HepG2 (cell line): Measurements from ENCODE around the gene TM4SF18. TPM values are rescaled to one million over a fixed set of nuclear protein-coding genes. Genes with fewer than 3 reads are reported as not detected.

Experiments
- BRD4 ChIP-seq: sonication (generic); formaldehyde crosslinking; IDR thresholded peaks from 2 replicates; pipeline ENCODE4 v1.4.0; 2020; ENCODE audit warnings: missing genetic modification reagents
- DMAP1 ChIP-seq: IDR thresholded peaks from 2 replicates; pipeline ENCODE4 v1.6.1; 2016
- EHMT2 ChIP-seq: fragments of 200-600 bp; sonication (generic); IDR thresholded peaks from 2 replicates; pipeline ENCODE4 v1.7.0; 2017; ENCODE audit warnings: antibody characterized with exemption, low read depth, low read length, borderline replicate concordance
- ERF ChIP-seq: IDR thresholded peaks from 2 replicates; pipeline ENCODE4 v1.6.1; 2018; ENCODE audit warnings: missing biosample characterization, missing genetic modification reagents
- ETV6 ChIP-seq: sonication (generic); formaldehyde crosslinking; conservative IDR thresholded peaks from 2 replicates; pipeline ENCODE4 v1.4.0; 2020; ENCODE audit warnings: missing genetic modification reagents
- HDAC2 ChIP-seq: sonication (generic); formaldehyde crosslinking; IDR thresholded peaks from 2 replicates; pipeline ENCODE4 v1.4.0; 2020; ENCODE audit warnings: missing genetic modification reagents
- HNF1B ChIP-seq: sonication (generic); formaldehyde crosslinking; IDR thresholded peaks from 2 replicates; pipeline ENCODE4 v1.5.1; 2020; ENCODE audit warnings: mild to moderate bottlenecking, moderate library complexity, missing genetic modification reagents
- PITX1 ChIP-seq: sonication (generic); formaldehyde crosslinking; IDR thresholded peaks from 2 replicates; pipeline ENCODE4 v1.5.1; 2020; ENCODE audit warnings: mild to moderate bottlenecking, missing genetic modification reagents
- POGZ ChIP-seq: sonication (generic); formaldehyde crosslinking; IDR thresholded peaks from 2 replicates; pipeline ENCODE4 v1.4.0; 2020; ENCODE audit warnings: mild to moderate bottlenecking, missing genetic modification reagents
- TEAD3 ChIP-seq: optimal IDR thresholded peaks from 2 replicates; pipeline ENCODE3; 2016; ENCODE audit warnings: borderline replicate concordance
- THRA ChIP-seq: sonication (generic); formaldehyde crosslinking; IDR thresholded peaks from 2 replicates; pipeline ENCODE4 v1.4.0; 2020; ENCODE audit warnings: missing genetic modification reagents, borderline replicate concordance
- ZNF263 ChIP-seq: sonication (generic); formaldehyde crosslinking; IDR thresholded peaks from 2 replicates; pipeline ENCODE4 v1.4.0; 2020; ENCODE audit warnings: missing genetic modification reagents
- ZNF572 ChIP-seq: sonication (generic); formaldehyde crosslinking; IDR thresholded peaks from 2 replicates; pipeline ENCODE4 v1.5.1; 2020; ENCODE audit warnings: mild to moderate bottlenecking, missing genetic modification reagents
- ZNF574 ChIP-seq: sonication (generic); formaldehyde crosslinking; IDR thresholded peaks from 2 replicates; pipeline ENCODE4 v1.4.0; 2020; ENCODE audit warnings: missing genetic modification reagents
- ZNF772 ChIP-seq: sonication (generic); formaldehyde crosslinking; IDR thresholded peaks from 2 replicates; pipeline ENCODE4 v1.5.0; 2020; ENCODE audit warnings: mild to moderate bottlenecking, missing genetic modification reagents
- ZNF781 ChIP-seq: sonication (generic); formaldehyde crosslinking; IDR thresholded peaks from 2 replicates; pipeline ENCODE4 v1.5.1; 2020; ENCODE audit warnings: borderline replicate concordance, mild to moderate bottlenecking, missing genetic modification reagents; ENCODE audit errors: not compliant biosample characterization
- ZSCAN21 ChIP-seq: sonication (generic); formaldehyde crosslinking; IDR thresholded peaks from 2 replicates; pipeline ENCODE4 v1.8.0; 2022; ENCODE audit warnings: mild to moderate bottlenecking, missing genetic modification reagents, moderate library complexity, borderline replicate concordance
- polyA plus RNA-seq, 8 experiments: library from polyadenylated mRNA; depleted of rRNA in 3 of 8; stranded (reverse) in 7 of 8; unstranded in 1 of 8; fragments of >200 nt; fragmentation: Illumina TruSeq in 4 of 8; extraction: Trizol in 4 of 8; gene quantifications; 2 replicates each; pipeline versions ENCODE4 v1.2.1 to v1.2.3, GENCODE V29; 2011 to 2016; ENCODE audit warnings: low read depth in 4 of 8, missing spikeins in 1 of 8, mixed read lengths in 1 of 8; ENCODE audit not compliant: insufficient read depth in 1 of 8
- total RNA-seq, 5 experiments: library from RNA; depleted of rRNA; stranded (reverse); fragments of >200 nt; fragmentation: Illumina TruSeq; extraction: Trizol; gene quantifications; 2 replicates each; pipeline ENCODE4 v1.2.3, GENCODE V29; 2016; ENCODE audit warnings: low read depth in 1 of 5
- TF ChIP-seq, protein P1 (sequence below): IDR thresholded peaks from 2 replicates; pipeline ENCODE4 v1.6.1; 2016; ENCODE audit warnings: missing genetic modification reagents, missing compliant biosample characterization
- TF ChIP-seq, protein P2 (sequence below): sonication (generic); formaldehyde crosslinking; IDR thresholded peaks from 2 replicates; pipeline ENCODE4 v1.5.0; 2020; ENCODE audit warnings: mild to moderate bottlenecking, missing genetic modification reagents
- TF ChIP-seq, protein P3 (sequence below): IDR thresholded peaks from 2 replicates; pipeline ENCODE4 v1.6.1; 2016; ENCODE audit warnings: mild to moderate bottlenecking, missing biosample characterization, missing genetic modification reagents
- TF ChIP-seq, protein P4 (sequence below): IDR thresholded peaks from 2 replicates; pipeline ENCODE4 v1.6.1; 2018; ENCODE audit warnings: missing genetic modification reagents, mild to moderate bottlenecking, missing compliant biosample characterization

TM4SF18 gene
- total and polyA plus RNA-seq, 2 of the 13 experiments (the other 11 are each of a cell fraction or from before 2014, with no cell fraction given) = 0.15 TPM; not detected in 1

DNA sequence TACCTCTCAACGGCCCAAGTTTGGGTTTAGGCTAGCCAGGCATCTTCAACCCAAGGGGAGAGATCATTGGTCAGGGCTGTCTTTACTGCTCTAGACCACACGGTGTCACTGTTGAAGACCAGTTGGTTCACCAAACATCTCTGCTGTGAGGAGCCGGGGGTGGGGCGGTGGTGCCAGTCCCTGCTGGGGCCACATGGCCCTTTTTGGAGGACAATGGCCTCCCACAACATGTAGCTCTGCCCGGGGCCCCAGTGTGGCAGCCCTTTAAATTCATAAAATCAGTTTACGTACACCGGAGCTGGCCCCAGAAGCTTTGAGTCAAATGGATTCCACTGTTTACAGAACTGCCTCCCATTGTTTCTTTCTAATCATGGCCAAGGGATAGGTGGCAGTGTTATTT is 19.1 kb upstream of the TM4SF18 start (continued):
- TF ChIP-seq ZSCAN21 (CRISPR knock-in tag) = no peak
- TF ChIP-seq ZNF572 (CRISPR knock-in tag) = no peak
- TF ChIP-seq PITX1 (CRISPR knock-in tag) = peak; percentile 52; the same call in 1 of the 2 replicates
- peak; percentile 57; the same call in 1 of the 2 replicates for TF ChIP-seq ZNF574 (CRISPR knock-in tag)
- TF ChIP-seq THRA (CRISPR knock-in tag) = 0 out of 2 replicates have a peak, but pooled peaks have one; percentile 19
- TF ChIP-seq ZNF772 (CRISPR knock-in tag) = peak; percentile 54; the same call in 1 of the 2 replicates
- TF ChIP-seq POGZ (CRISPR knock-in tag) = peak; percentile 66
- TF ChIP-seq HNF1B (CRISPR knock-in tag) = peak; percentile 69; the same call in 1 of the 2 replicates
- TF ChIP-seq ERF (CRISPR knock-in tag) = peak; percentile 35; the same call in 1 of the 2 replicates
- TF ChIP-seq ZNF781 (CRISPR knock-in tag) = no peak
- peak; percentile 43 for TF ChIP-seq BRD4 (CRISPR knock-in tag)
- peak; percentile 64; the same call in 1 of the 2 replicates for TF ChIP-seq HDAC2 (CRISPR knock-in tag)
- TF ChIP-seq, protein P1, sequence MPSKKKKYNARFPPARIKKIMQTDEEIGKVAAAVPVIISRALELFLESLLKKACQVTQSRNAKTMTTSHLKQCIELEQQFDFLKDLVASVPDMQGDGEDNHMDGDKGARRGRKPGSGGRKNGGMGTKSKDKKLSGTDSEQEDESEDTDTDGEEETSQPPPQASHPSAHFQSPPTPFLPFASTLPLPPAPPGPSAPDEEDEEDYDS (CRISPR knock-in tag) = peak; percentile 15; the same call in 1 of the 2 replicates
- 0 out of 2 replicates have a peak, but pooled peaks have one; percentile 37 for TF ChIP-seq DMAP1
- TF ChIP-seq, protein P2, sequence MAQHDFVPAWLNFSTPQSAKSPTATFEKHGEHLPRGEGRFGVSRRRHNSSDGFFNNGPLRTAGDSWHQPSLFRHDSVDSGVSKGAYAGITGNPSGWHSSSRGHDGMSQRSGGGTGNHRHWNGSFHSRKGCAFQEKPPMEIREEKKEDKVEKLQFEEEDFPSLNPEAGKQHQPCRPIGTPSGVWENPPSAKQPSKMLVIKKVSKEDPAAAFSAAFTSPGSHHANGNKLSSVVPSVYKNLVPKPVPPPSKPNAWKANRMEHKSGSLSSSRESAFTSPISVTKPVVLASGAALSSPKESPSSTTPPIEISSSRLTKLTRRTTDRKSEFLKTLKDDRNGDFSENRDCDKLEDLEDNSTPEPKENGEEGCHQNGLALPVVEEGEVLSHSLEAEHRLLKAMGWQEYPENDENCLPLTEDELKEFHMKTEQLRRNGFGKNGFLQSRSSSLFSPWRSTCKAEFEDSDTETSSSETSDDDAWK (CRISPR knock-in tag) = no peak
- no peak for TF ChIP-seq ZNF263
- TF ChIP-seq EHMT2 = peak; percentile 89
- TF ChIP-seq, protein P3, sequence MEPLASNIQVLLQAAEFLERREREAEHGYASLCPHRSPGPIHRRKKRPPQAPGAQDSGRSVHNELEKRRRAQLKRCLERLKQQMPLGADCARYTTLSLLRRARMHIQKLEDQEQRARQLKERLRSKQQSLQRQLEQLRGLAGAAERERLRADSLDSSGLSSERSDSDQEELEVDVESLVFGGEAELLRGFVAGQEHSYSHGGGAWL (CRISPR knock-in tag) = 0 out of 2 replicates have a peak, but pooled peaks have one; percentile 37
- TF ChIP-seq, protein P4, sequence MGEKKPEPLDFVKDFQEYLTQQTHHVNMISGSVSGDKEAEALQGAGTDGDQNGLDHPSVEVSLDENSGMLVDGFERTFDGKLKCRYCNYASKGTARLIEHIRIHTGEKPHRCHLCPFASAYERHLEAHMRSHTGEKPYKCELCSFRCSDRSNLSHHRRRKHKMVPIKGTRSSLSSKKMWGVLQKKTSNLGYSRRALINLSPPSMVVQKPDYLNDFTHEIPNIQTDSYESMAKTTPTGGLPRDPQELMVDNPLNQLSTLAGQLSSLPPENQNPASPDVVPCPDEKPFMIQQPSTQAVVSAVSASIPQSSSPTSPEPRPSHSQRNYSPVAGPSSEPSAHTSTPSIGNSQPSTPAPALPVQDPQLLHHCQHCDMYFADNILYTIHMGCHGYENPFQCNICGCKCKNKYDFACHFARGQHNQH (CRISPR knock-in tag) = peak; percentile 49; the same call in 1 of the 2 replicates
- peak; percentile 70 for TF ChIP-seq TEAD3 (CRISPR knock-in tag)
- no peak for TF ChIP-seq ETV6
